Jurkat, Clone E6-1 (cell line): ENCODE results near the gene SERPINB2.
"Not testable (repeated sequence)": the region's sequence is repeated elsewhere in the genome, so short reads cannot be mapped to it uniquely, and the experiment has no call there.

Experiments
- DNase-seq: peaks from one replicate; pipeline ENCODE4 v3.0.0-alpha.2; 2011; ENCODE audit warnings: low read depth, low spot score
- H3K4me3 ChIP-seq: 2 replicates; pipeline ENCODE4 v1.5.1; 2011; ENCODE audit warnings: mild to moderate bottlenecking, low read length, control low read depth, moderate library complexity

Gene SERPINB2

DNA sequence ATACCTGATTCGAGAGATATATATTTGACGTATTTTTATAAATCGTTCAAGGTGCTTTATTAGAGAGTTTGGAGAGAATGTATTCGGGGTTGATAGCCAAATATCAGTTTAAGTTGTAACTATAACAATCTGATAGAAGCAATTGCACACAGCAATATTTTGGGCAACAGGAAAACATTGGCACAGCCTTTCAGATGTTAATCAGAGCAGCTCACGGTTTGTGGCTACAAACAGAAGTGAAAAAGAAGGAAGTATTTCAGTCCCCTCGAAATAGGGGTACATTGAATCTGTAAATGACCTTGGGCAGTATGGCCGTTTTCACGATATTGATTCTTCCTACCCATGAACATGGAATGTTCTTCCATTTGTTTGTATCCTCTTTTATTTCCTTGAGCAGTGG lies 40.8 kb downstream of the SERPINB2 start:
- no peak overlapping the region for H3K4me3 ChIP-seq
- DNase-seq, result no peak

DNA sequence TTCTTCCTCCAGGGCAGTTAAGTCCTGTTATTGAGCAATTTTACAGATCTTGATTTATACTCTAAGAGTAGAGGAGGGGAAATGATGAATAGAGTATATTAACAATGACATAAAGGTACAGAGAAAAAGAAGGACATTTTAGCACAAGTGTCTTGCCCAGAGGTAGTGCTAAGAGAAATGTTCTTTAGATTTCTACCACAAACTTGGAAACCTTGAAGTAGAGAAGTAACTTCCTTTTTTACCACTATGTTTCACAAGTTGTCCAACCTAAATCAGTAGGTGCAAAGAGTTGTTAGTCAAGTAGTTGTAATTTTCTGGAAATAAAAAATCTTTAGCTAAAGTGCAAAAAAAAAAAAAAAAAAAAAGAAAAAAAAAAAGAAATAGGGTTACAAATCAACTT lies 41.9 kb downstream of the SERPINB2 start:
- not testable (repeated sequence) for DNase-seq

DNA sequence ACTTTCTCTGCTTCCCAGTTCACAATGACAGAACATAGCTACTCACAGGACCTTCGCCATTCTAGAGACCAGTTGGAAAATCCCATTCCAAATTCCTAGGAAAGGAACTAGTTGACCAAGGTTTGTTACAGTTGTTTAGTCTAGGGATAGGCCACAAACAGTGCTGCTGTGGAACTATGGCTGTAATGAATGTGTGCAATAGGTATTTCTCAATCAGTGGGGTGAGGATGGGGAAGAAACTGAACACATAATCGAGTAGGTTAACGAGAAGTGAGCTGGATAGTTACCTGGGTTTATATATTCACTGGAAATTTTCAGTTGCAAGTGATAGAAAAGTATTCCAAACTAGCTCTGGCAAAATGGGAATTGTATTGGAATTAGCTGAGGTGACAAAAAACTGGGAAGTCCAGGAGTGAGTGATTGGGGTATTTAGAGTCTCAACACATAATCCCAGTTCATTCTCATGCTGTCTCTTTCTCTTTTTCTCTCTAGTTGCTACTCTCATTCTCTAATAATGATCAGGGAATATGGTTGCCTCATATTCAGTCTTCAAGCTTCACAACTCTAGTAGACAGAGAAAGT lies 43.4 kb downstream of the SERPINB2 start:
- no peak for DNase-seq
- H3K4me3 ChIP-seq, result no peak overlapping the region

More for the DNA sequence above, 41.9 kb downstream of the SERPINB2 start:
- not testable (repeated sequence) for H3K4me3 ChIP-seq

DNA sequence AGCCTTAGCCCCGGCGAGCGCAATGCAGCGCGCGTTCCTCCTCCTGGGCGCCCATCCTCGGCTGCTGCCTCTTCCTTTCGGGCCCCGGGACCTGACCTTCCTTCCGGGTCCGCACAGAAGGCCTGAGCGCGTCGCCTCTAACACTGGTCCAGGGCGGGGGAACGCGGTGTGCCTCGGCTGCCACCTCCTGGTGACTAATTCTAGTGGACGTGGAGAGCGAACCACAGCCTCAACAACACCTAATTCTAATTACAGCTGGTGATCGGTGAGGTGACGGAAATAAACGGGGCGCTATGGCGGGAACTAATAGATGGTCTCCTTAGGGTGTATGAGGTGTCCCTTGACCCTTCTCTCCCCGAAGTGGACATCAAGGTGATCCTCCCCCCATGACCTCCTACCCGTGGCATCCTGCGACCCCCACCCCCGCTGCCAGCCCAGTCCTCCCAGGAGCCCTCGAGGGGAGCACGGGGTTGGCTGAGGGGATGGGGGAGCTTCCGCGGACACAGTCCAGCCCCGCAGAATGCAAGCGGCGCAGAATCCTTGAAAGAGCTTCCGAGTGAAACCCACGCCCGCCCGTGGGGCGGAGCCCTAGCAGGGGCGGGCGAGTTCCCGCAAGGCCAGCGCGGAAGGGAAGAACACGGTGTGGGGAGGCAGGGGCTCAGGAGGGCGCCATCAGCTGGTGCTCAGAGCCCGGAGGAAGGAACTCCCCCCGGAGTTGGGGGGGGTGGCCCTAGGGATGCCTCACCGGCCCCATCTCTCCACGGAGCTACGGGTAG lies 48.8 kb downstream of the SERPINB2 start:
- no peak for DNase-seq
- H3K4me3 ChIP-seq, result no peak overlapping the region

DNA sequence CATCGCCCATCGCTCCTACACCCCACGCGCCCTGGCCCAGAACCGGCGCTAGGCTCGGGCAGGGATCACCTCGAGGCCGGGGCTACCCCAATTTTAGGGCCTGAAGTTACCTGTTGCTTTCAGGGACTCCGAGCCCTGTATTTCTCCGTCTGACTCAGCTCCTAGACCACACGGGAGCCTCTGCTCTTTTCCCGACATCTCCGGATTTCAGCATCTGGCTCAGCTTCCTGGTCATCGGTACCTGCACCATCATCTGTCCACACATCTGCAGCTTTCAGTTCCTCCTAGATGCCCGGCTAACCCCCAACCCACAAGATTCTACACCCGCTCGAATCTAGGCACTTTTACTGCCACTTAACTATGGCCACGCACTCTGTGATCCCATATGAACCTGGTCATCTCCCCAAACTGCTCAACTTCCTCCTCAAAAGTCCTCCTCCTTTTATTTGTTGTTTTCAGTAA lies 49.5 kb downstream of the SERPINB2 start:
- DNase-seq, result no peak
- no peak overlapping the region for H3K4me3 ChIP-seq

DNA sequence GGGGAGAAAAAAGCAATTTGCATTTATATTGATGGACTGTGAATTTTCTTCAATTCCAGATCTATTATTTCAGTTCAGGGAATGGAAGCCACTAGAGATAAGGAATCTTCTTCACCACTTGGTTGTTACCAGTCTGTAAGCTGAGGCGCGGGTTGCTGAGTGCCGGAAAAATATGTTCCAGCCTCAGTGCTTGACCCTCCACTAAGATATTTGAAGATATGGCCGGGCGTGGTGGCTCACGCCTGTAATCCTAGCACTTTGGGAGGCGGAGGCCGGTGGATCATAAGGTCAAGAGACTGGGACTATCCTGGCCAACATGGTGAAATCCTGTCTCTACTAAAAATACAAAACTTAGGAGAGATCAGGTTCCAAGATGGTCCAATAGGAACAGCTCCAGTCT lies 52.5 kb downstream of the SERPINB2 start:
- DNase-seq, result no peak
- no peak overlapping the region for H3K4me3 ChIP-seq

DNA sequence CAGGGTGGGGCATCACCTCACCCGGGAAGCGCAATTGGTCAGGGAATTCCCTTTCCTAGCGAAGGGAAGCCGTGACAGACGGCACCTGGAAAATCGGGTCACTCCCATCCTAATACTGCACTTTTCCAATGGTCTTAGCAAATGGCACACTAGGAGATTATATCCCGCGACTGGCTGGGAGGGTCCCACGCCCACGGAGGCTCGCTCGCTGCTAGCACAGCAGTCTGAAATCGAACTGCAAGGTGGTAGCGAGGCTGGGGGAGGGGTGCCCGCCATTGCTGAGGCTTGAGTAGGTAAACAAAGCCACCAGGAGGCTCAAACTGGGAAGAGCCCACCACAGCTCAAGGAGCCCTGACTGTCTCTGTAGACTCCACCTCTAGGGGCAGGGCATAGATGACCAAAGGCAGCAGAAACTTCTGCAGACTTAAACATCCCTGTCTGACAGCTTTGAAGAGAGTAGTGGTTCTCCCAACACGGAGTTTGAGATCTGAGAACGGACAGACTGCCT lies 53.1 kb downstream of the SERPINB2 start:
- not testable (repeated sequence) for H3K4me3 ChIP-seq, DNase-seq

DNA sequence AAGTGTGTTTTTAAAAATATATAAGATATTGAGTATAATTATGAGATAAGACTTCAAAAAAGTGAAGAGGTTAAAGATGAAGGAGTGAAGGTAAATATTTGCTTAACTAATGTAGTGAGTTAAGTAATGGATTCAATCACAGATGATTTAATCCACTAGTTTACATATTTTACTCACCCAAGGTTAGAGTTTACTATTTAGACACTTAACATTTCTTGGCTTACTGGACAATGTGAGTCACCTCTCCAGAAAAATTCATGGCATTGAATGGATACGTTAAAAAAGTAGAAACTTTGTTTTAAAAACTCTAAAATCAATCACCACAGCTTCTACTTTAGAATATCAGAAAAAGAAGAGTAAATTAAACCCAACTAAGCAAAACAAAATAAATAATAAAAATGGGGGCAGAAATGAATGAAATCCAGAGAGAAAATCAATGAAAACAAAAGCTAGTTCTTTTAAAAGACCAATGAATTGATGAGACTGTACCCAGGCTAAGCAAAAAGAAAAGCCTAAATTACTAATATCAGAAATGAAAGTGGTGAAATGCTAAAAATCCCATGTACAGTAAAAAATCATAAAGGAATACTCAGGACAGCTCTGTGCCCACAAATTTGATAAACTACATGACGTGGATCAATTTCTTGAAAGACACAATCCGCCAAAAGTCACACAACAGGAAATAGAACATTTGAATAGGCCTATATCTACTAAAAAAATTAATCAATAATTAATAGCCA lies 59.7 kb downstream of the SERPINB2 start:
- H3K4me3 ChIP-seq, result no peak overlapping the region
- no peak for DNase-seq

DNA sequence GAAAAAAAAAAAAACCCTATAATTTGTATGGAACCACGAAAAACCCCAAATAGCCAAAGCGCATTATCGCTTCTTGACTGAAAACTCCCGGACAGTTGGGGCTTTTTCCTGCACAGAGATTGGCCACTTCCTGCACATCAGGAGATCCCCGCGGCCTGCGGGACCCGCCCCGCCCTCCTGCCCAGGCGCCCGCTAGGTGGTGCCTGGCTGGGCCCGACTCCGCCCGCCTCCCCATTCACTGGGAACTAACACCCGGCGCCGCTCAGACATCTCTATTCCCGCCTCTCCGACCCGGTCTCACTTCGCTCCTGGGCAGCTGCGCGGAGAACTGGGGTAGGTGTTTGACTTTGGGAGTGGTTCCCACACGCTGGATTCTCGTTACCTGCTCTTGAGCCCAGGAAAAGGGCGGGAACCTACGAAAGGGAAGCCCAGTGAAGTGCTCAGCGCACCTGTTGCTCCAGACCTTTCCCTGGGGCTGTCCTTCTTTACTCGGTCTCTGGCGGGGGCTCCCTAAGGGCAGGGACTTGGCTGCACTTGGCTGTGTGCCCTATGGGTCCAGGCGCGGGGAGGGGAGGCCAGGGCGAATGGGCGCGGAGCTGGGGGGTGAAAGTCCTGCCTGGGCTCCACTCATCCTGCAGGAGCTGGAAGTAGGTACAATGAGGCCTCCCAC lies 61.7 kb downstream of the SERPINB2 start, which contains the start of gene HMSD:
Gene HMSD, plus strand, starts transcription at position 234 of the 670 bp plus-strand sequence. CDS start 4,155 bp downstream, outside the sequence.
- no peak within 1 kb of the TSS for H3K4me3 ChIP-seq
- no peak for DNase-seq

DNA sequence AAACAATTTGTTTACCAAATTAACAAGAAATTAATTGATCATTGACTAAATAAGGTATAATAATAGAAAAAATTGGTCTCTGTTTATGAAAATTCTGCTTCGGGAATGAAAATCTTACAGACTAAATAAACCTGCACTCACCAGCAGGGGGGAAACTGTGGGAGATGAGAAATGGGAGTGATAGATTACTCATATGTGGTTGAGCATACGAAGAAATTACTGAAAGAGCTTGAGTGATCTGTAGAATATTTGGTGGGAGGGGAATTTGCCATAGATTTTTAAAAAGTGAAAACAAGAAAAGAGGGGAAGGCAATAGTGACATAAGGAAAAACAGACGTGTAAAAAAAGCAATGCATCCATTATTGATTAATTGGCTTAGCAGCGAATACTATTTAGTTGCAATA lies 63.8 kb downstream of the SERPINB2 start:
- H3K4me3 ChIP-seq, result no peak overlapping the region

More for the DNA sequence above, 63.8 kb downstream of the SERPINB2 start:
- DNase-seq, result no peak
